Fibroblast of the aortic adventitia (primary cell): Measurements from ENCODE around the gene FHIT. TPM values are rescaled to one million over a fixed set of nuclear protein-coding genes. Genes with fewer than 3 reads are reported as not detected.

Source experiments
- DNase-seq: peaks from one replicate; pipeline ENCODE4 v3.0.0-alpha.2; 2010; ENCODE audit warnings: low read depth
- H3K4me3 ChIP-seq: 2 replicates; pipeline ENCODE4 v1.5.1; 2011; ENCODE audit warnings: low read depth, mild to moderate bottlenecking, control low read depth, low read length, moderate library complexity
- CTCF ChIP-seq: IDR thresholded peaks from 2 replicates; pipeline ENCODE4 v1.5.1; 2011; ENCODE audit warnings: mild to moderate bottlenecking, low read length, control low read depth, inconsistent platforms; ENCODE audit not compliant: insufficient read depth
- total RNA-seq: library from RNA; depleted of rRNA; stranded (reverse); fragments of >200 nt; gene quantifications from 2 replicates; pipeline ENCODE4 v1.2.3, GENCODE V29; 2012; ENCODE audit warnings: low replicate concordance

The FHIT gene
- total RNA-seq, 1 donor, result 1.5 TPM

GRCh38 chr3:60238550-60238949 lies 1012.7 kb downstream of the FHIT start:
- DNase-seq, result no peak
- no peak overlapping the region for H3K4me3 ChIP-seq
- no peak for TF ChIP-seq CTCF

GRCh38 chr3:60229502-60229901 lies 1021.8 kb downstream of the FHIT start:
- DNase-seq, result no peak
- no peak overlapping the region for H3K4me3 ChIP-seq
- TF ChIP-seq CTCF, result no peak

- H3K4me3 ChIP-seq, result no peak overlapping the region
- DNase-seq, result no peak
- TF ChIP-seq CTCF, result no peak
These were observed 1022.4 kb downstream of the FHIT start for GRCh38 chr3:60228823-60229222.

GRCh38 chr3:60226912-60227311 lies 1024.3 kb downstream of the FHIT start:
- no peak overlapping the region for H3K4me3 ChIP-seq
- TF ChIP-seq CTCF, result no peak
- DNase-seq, result no peak

GRCh38 chr3:60225848-60226247 lies 1025.4 kb downstream of the FHIT start:
- no peak for TF ChIP-seq CTCF
- DNase-seq, result no peak
- H3K4me3 ChIP-seq, result no peak overlapping the region

GRCh38 chr3:60220768-60221167 lies 1030.5 kb downstream of the FHIT start:
- no peak overlapping the region for H3K4me3 ChIP-seq
- DNase-seq, result no peak
- TF ChIP-seq CTCF, result no peak

GRCh38 chr3:60219501-60219900 lies 1031.8 kb downstream of the FHIT start:
- no peak for DNase-seq
- no peak for TF ChIP-seq CTCF
- no peak overlapping the region for H3K4me3 ChIP-seq
